ENCODE results near the gene HOXB3.
A peak's percentile ranks its signal among the peaks of the same experiment; 100 is the strongest.

Gene HOXB3

GRCh38 chr17:48625495-48626244, 35.6 kb upstream of the HOXB3 start:
- DNase-seq = peak; percentile 56

- DNase-seq = peak; percentile 56
These were observed 34.8 kb upstream of the HOXB3 start for GRCh38 chr17:48624544-48625494.

GRCh38 chr17:48624118-48624517, 34.1 kb upstream of the HOXB3 start:
- no peak for DNase-seq

DNA sequence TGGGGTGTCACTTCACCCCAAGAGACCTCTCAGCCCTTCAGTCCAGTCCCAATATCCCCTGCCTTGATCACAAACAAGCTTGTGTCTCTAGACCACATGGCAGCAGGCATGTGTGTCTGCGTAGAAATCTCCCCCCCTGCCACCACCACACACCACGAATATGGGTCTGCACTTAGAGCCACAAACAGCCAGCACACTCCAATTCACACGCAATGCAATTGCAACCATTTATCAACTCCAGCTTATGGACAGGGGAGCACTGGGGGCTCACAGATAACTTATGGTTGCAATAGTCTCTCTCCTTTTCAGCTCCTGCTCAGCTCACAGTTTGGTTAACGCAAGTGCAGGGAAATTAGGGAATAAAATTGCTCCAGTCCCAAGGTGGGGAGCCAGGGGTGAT, 33.5 kb upstream of the HOXB3 start:
- DNase-seq = peak; percentile 70

DNA sequence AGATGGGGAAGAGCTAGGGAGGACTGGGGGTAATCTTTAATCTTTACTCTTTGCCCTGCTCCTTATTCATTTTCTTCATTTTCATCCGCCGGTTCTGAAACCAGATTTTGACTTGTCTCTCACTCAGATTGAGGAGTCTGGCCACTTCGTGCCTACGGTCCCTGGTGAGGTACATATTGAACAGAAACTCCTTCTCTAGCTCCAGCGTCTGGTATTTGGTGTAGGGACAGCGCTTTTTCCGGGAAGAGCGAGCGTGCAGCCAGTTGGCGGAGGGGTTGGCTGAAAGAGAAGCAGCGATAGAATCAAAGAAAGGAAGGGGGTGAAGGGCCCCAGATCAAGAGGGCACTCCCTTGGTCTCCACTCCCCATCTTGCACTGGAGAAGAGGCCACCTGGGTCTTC, 32.8 kb upstream of the HOXB3 start:
- DNase-seq = no peak

- no peak for DNase-seq
These were observed 31.7 kb upstream of the HOXB3 start for GRCh38 chr17:48621410-48622392.

GRCh38 chr17:48620461-48621139, 30.6 kb upstream of the HOXB3 start:
- no peak for DNase-seq

DNA sequence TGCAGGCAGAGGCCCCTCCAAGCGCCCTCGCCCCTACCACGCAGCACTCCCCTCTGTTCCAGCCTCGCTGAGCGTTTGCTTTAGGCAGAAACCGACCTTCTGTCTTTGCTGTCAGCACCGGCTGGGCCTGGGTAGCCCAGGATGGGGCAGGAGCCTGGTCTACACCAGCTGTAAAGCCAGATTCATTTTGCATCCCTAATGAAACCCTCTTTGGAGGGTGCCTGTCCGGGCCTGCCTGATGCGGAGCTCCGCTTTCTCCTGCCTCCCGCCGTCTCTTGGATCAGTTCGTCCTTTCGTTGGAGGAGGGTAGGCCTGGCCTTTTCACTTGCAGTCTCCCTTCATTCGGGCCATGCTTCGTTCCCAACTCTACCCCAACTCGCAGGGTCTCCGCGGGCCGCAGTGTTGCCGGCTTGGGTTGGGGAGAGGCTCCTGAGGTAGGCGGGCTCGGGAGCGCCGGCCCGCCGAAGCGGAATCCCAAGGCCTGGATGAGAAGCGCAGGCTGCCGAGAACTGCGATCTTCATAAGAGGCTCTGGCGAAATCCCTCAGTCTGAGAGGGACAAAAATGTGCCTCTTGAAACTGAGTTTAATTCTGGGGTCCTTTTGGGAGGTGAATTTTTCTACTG, 29.9 kb upstream of the HOXB3 start:
- no peak for DNase-seq

DNA sequence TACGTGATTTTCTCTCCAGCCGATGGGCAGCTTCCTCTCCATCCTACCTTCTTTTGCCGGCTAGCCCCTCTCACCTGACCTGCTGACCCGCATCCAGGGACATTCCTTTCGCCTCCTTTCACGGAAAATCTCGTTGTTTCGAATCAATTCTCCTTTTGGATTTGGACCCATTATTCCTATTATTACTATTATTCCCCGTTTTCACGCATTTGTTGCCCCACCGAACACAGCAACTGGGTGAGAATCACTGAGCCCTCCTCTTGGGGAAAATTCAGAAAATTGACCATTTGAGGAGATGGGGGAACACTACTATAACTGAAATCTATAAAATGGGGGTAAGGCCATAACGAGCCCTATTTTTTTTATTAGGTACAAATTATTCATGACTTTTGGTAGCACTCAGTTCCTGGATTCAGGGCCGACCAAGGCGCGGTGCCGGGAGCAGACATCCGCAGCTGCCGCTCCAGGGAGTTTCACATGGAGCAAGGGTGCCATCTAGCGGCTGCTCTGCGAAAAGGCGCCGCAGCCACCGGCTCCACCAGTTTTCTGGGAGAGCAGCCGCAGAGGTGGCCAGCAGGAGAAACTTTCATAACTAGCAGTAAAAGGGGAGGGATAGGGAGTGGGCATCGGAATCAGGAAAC, 28.3 kb upstream of the HOXB3 start:
- DNase-seq = peak; percentile 93

GRCh38 chr17:48617471-48618255, 27.6 kb upstream of the HOXB3 start:
- DNase-seq = no peak

DNA sequence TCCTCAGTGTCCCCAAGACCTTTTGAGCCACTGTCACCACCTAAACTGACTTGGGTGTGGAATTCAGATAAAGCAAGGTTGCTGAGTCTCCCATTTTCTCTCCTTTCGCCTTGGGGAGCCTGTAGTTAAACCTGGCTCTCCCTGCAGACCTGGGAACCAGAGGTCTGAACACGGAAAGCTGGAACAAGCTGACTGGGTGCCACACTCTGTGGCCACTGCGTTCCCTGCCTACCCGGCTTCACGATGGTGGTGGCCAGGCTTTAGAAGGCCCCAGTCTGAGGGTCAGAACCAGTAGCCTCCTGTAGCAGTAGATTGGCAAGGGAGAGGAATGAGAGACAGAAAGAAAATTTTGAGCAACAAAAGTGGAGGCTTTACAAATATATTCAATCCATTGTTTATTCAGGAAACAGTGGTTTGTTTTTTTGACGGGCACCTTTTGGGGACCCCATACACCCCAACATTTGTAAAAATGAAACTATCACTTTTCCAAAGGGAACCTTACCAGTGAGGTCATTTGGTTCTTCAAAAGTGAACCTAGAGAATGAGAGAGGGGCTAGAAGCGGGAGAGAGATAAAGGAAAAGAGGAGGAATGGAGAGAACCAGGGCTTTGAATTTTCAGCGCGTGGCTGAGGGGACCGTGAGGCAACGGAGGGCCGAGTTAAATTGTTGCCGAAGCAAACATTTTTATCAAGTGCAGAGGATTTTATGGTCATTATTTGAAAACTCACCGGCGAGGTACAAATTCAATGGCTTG, 26.9 kb upstream of the HOXB3 start:
- DNase-seq = no peak

DNA sequence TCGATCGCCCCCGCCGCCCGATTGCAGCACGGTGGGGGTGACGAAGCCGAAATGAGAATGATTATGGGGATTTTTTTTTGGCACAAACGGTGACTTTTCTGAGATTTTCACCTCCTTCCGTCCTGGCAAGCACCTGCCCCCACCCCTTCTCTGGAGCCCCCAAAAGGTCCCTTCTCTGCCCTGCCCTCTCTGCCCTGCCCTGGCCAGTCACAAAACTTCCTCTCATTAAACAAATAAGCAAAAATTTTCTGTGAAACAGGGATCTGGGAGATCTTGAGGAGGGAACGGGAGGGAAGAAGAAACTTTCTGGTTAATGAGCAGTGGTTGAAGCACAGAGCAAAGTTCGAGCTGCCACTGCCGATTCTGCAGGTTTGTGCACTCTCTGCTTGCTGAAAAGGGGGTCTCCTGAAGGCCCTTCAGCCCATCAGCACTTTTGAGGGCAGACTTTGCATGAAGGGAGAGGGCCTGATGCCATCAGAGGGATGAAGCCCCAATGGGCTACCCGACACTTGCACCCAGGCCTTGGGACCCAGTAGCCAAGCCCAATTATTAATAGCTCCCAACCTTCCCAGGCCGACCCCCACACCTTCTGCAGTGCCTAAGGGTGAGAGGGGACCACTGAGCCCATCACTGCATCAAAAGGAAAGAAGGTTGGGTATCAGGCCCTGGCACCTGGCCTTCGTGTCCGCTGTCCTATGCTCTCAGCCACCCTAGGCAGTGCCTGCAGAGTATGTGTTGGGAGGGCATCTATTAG, 26.1 kb upstream of the HOXB3 start:
- no peak for DNase-seq

DNA sequence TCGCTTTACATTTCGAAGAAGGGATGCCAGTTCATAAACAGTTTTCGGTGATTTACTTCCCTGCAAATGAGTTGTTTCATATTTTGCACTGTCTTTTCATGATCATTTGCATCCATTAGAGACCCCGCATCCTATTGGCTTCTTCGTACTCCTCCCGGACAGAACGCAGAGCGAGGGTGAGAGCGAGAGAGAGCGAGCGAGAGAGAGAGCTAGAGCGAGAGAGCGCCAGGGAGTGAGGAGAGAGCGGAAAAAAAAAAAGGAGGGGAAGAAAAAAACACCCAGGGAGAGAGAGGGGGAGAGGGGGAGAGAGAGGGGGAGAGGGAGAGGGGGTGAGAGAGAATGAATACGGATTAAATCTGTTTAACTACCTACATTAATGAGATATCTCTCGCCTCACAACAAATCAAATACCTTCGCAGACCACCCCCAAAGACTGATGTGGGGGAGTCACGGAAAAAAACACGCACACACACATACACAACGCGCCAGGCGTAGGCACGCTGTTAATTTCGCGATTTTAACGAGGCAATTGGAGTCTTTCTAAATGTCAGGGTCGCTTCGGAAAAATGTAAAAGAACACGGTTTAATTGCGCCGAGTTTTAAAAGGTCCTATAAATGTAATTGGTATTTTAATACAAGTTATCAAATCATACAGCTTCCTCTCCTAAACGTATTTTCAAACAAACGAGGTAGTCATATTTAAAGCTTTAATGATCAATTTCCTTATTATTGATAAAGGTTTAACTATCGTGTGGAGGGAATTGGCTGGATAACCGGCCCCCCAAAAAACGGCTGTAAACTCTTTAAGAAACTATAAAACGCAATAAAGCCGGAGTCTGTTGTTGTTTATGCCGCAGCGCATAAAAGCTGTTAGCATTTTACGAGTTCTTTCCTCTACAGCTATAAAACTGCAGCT, 25.3 kb upstream of the HOXB3 start, which contains the start of gene HOXB8:
TSS of gene HOXB8 (minus strand) at position 246 of the 916 bp plus-strand sequence. CDS start 588 bp downstream, outside the sequence.
- no peak for DNase-seq

DNA sequence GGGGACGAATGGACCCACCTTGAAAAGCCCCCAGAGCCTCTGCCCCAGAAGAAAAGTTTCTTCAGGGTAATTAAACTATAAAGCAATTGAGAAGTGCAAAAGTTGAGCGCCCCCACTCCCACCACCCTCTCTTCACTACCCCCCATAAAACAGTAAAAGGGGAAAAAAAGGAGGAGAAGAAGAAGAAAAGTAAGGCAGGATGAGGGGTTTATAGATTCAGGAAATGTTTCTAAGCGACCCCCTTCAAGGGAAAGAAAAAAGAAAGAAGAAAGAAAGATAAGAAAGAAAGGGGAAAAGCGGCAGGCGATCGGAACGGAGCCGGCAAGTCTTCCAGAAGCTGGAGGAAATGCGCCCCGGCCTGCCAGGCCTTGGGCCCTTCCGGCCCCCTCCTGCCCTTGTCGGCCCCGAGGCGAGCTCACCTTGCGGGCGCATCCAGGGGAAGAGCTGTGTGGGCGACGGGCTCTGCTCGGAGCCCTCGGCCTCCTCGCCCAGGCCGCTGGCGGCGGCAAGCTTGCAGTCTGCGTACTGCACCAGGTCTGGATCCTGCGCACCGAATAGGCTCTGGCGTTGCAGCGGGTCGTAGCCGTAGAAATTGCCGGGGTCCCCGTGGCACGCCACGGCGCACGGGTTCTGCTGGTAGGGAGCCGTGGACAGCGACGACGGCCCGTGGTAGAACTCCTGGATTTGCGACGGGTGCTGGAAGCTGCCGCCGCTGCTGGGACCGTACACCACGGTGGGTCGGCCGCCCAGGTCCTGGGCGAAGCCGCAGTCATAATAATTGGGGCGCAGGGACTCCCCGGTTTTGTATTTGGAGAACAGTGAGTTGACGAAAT, 24.0 kb upstream of the HOXB3 start:
- no peak for DNase-seq

- DNase-seq = peak; percentile 80
These were observed 23.0 kb upstream of the HOXB3 start for GRCh38 chr17:48612854-48613691.

DNA sequence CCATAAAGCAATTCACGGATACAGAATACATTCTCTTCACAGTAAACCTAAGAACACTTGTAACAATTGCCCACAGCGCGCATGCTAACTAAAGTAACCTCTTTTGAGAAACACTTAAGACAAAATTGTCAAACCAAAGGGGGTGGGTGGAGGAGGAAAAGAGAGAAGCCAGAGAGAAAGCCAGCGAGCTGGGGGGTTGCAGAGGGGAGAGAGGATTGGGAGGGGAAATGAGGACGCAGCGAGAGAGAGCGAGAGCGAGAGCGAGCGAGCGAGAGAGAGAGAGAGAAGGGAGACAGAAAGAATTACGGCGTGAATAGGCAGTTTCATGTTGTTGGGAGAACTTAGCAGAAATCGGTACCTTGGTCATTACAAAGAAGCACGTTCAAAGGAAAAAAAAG, 22.4 kb upstream of the HOXB3 start:
- peak; percentile 80 for DNase-seq
